GM19395 (cell line): ENCODE results near the gene TRIM33.
"Not testable (repeated sequence)": the region's sequence is repeated elsewhere in the genome, so short reads cannot be mapped to it uniquely, and the experiment has no call there.

ENCODE experiments used
- ATAC-seq: cut with Tn5 transposase; IDR thresholded peaks from one replicate; pipeline ENCODE4 v1.9.1; 2021; ENCODE audit warnings: mild to moderate bottlenecking, moderate library complexity; ENCODE audit not compliant: unreplicated experiment

TRIM33 gene

GRCh38 chr1:114467491-114467890 lies 43.5 kb downstream of the TRIM33 start:
- no peak for ATAC-seq

GRCh38 chr1:114466334-114467014 lies 44.5 kb downstream of the TRIM33 start:
- ATAC-seq, result no peak

- ATAC-seq, result no peak
These were observed 48.0 kb downstream of the TRIM33 start for GRCh38 chr1:114462963-114463362.

- ATAC-seq, result no peak
These were observed 48.7 kb downstream of the TRIM33 start for GRCh38 chr1:114462341-114462740.

- no peak for ATAC-seq
These were observed 52.7 kb downstream of the TRIM33 start for GRCh38 chr1:114458237-114458777.

- no peak for ATAC-seq
These were observed 53.2 kb downstream of the TRIM33 start for GRCh38 chr1:114457675-114458236.

GRCh38 chr1:114456586-114456985 lies 54.4 kb downstream of the TRIM33 start:
- ATAC-seq, result no peak

GRCh38 chr1:114455102-114455785 lies 55.8 kb downstream of the TRIM33 start:
- no peak for ATAC-seq

GRCh38 chr1:114454539-114454938 lies 56.5 kb downstream of the TRIM33 start:
- ATAC-seq, result no peak

GRCh38 chr1:114453361-114453784 lies 57.6 kb downstream of the TRIM33 start:
- no peak for ATAC-seq

- ATAC-seq, result no peak
These were observed 62.5 kb downstream of the TRIM33 start for GRCh38 chr1:114448370-114449036.

GRCh38 chr1:114446198-114446597 lies 64.8 kb downstream of the TRIM33 start:
- ATAC-seq, result no peak

GRCh38 chr1:114443226-114443625 lies 67.8 kb downstream of the TRIM33 start:
- ATAC-seq, result not testable (repeated sequence)

GRCh38 chr1:114441332-114441731 lies 69.7 kb downstream of the TRIM33 start:
- ATAC-seq, result no peak

- no peak for ATAC-seq
These were observed 71.6 kb downstream of the TRIM33 start for GRCh38 chr1:114439369-114439768.

GRCh38 chr1:114437812-114438211 lies 73.2 kb downstream of the TRIM33 start:
- no peak for ATAC-seq

GRCh38 chr1:114436799-114437198 lies 74.2 kb downstream of the TRIM33 start:
- ATAC-seq, result no peak

- no peak for ATAC-seq
These were observed 75.8 kb downstream of the TRIM33 start for GRCh38 chr1:114435088-114435715.

GRCh38 chr1:114431026-114431425 lies 80.0 kb downstream of the TRIM33 start:
- no peak for ATAC-seq

GRCh38 chr1:114428083-114428754 lies 82.8 kb downstream of the TRIM33 start:
- ATAC-seq, result no peak
